Endodermal cell (in vitro differentiated cells): Measurements from ENCODE around the gene STX17. TPM values are rescaled to one million over a fixed set of nuclear protein-coding genes. Genes with fewer than 3 reads are reported as not detected.

ENCODE experiments used
- DNase-seq: peaks from one replicate; pipeline ENCODE4 v3.0.0-alpha.2; 2017
- H3K27ac ChIP-seq: 2 replicates; pipeline ENCODE4 v1.5.1; 2013; ENCODE audit warnings: mild to moderate bottlenecking, low read depth, low read length, moderate library complexity
- H3K27me3 ChIP-seq: 2 replicates; pipeline ENCODE4 v1.6.1; 2013; ENCODE audit warnings: mild to moderate bottlenecking, low read length, moderate library complexity; ENCODE audit not compliant: insufficient read depth, control insufficient read depth, poor library complexity, severe bottlenecking
- H3K36me3 ChIP-seq: 2 replicates; pipeline ENCODE4 v1.7.0; 2013; ENCODE audit warnings: mild to moderate bottlenecking, low read length, moderate library complexity; ENCODE audit not compliant: control insufficient read depth, insufficient read depth
- H3K4me1 ChIP-seq: one replicate; pipeline ENCODE4 v1.7.0; 2013; ENCODE audit warnings: low read length; ENCODE audit not compliant: control insufficient read depth, insufficient read depth
- H3K4me3 ChIP-seq: 2 replicates; pipeline ENCODE4 v1.5.1; 2013; ENCODE audit warnings: mild to moderate bottlenecking, low read length, moderate library complexity
- H3K9ac ChIP-seq: 2 replicates; pipeline ENCODE4 v1.6.1; 2013; ENCODE audit warnings: mild to moderate bottlenecking, low read length, moderate library complexity; ENCODE audit not compliant: poor library complexity, severe bottlenecking; ENCODE audit errors: extremely low read depth
- H3K9me3 ChIP-seq: 2 replicates; pipeline ENCODE4 v1.6.1; 2013; ENCODE audit warnings: mild to moderate bottlenecking, low read length, moderate library complexity; ENCODE audit not compliant: control insufficient read depth
- H3K27ac Mint-ChIP-seq: 2 replicates; pipeline ENCODE4 v1.8.0; 2020; ENCODE audit warnings: mixed read lengths
- H3K27me3 Mint-ChIP-seq: 2 replicates; pipeline ENCODE4 v1.8.0; 2021; ENCODE audit warnings: mild to moderate bottlenecking, mixed read lengths; ENCODE audit not compliant: insufficient read depth
- H3K36me3 Mint-ChIP-seq: 2 replicates; pipeline ENCODE4 v1.8.0; 2020; ENCODE audit warnings: low read depth, mixed read lengths
- H3K4me1 Mint-ChIP-seq: 2 replicates; pipeline ENCODE4 v1.8.0; 2020; ENCODE audit warnings: mixed read lengths
- H3K4me3 Mint-ChIP-seq: 2 replicates; pipeline ENCODE4 v1.8.0; 2020; ENCODE audit warnings: mild to moderate bottlenecking, moderate library complexity, mixed read lengths
- H3K9me3 Mint-ChIP-seq: 2 replicates; pipeline ENCODE4 v1.8.0; 2020; ENCODE audit warnings: mild to moderate bottlenecking, mixed read lengths
- WGBS, 2 experiments: methylation state at CpG; one replicate each; pipeline versions ENCODE4 v1.1.5 to v1.1.7; 2013; ENCODE audit warnings: missing lambda C conversion rate in 2 of 2, mixed read lengths in 1 of 2; ENCODE audit not compliant: insufficient coverage in 1 of 2, insufficient read length in 1 of 2; 5-methylcytosine and 5-hydroxymethylcytosine counted together
- total RNA-seq, 2 donors: library from RNA; stranded (reverse); fragmentation: NEBNext Ultra II Directional in 1 of 2; extraction: Animal tissue kit (Norgen Biotek cat#: 25700) in 1 of 2; gene quantifications; 2 replicates in 1 of 2; 3 replicates in 1 of 2; pipeline ENCODE4 v1.2.1, GENCODE V29; 2021
- TF ChIP-seq, protein P1 (sequence below): fragments of 200-600 bp; sonication (generic); conservative IDR thresholded peaks from 2 replicates; pipeline ENCODE4 v1.5.0; 2021; ENCODE audit warnings: antibody characterized with exemption, mild to moderate bottlenecking

STX17 gene
- total RNA-seq, 2 donors from 2014 or later = 31.6 to 47.4 TPM

DNA sequence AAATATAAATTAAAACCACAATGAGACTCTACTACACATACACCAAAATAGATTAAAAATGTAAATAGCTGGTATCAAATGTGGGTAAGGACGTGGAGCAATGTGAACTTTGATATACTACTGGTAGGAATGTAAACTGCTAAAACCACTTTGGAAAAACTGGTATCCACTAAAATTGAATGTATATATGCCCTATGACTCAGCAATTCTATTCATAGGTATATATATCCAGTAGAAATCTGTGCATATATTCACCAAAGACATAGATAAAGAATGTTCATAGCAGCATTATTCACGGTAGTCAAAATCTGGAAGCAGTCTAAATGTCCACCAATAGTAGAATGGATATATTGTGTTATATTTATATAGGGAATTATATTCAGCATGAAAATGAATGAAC lies 107.1 kb downstream of the STX17 start:
- H3K9ac ChIP-seq = no peak overlapping the region
- Mint-ChIP-seq H3K27ac (no peak overlapping the region), H3K4me1 (peaks cover 2% of the 10 kb centered on the region), H3K36me3 (peaks cover 2% of the 10 kb centered on the region), H3K9me3 (no peaks in the 10 kb centered on the region), H3K27me3 (no peaks in the 10 kb centered on the region), H3K4me3 (no peak overlapping the region)
- 95% methylated on average over 2 of the region's 2 CpGs; no CpG with 5 or more reads in 1 of the 2 experiments for WGBS, 2 experiments
- no peaks in the 10 kb centered on the region for H3K27me3 ChIP-seq
- no peak for DNase-seq
- peaks cover 8% of the 10 kb centered on the region for H3K9me3 ChIP-seq
- H3K36me3 ChIP-seq = peaks cover 14% of the 10 kb centered on the region
- H3K27ac ChIP-seq = no peak overlapping the region
- no peak overlapping the region for H3K4me3 ChIP-seq
- H3K4me1 ChIP-seq = no peaks in the 10 kb centered on the region
- TF ChIP-seq, protein P1, sequence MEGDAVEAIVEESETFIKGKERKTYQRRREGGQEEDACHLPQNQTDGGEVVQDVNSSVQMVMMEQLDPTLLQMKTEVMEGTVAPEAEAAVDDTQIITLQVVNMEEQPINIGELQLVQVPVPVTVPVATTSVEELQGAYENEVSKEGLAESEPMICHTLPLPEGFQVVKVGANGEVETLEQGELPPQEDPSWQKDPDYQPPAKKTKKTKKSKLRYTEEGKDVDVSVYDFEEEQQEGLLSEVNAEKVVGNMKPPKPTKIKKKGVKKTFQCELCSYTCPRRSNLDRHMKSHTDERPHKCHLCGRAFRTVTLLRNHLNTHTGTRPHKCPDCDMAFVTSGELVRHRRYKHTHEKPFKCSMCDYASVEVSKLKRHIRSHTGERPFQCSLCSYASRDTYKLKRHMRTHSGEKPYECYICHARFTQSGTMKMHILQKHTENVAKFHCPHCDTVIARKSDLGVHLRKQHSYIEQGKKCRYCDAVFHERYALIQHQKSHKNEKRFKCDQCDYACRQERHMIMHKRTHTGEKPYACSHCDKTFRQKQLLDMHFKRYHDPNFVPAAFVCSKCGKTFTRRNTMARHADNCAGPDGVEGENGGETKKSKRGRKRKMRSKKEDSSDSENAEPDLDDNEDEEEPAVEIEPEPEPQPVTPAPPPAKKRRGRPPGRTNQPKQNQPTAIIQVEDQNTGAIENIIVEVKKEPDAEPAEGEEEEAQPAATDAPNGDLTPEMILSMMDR = peak; percentile 27

DNA sequence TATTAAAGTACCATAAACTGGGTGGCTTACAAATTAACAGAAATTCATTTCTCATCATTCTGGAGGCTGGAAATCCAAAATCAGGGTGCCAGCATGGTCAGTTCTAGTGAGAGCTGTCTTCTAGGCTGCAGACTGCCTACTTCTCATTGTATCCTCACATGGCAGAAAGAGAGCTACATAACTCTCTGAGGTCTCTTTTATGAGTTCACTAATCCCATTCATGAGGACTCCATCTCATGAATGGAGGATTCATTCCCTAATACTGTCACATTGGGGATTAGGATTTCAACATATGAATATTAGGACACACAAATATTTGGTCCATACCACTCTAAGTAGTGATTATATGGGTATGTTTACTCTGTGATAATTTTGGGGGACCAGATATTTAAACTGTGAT lies 108.4 kb downstream of the STX17 start:
- peaks cover 12% of the 10 kb centered on the region for H3K36me3 Mint-ChIP-seq
- Histone ChIP-seq H3K27me3 (no peaks in the 10 kb centered on the region), H3K27ac (no peak overlapping the region), H3K36me3 (peaks cover 23% of the 10 kb centered on the region), H3K9me3 (peaks cover 8% of the 10 kb centered on the region), H3K4me1 (no peaks in the 10 kb centered on the region), H3K4me3 (no peak overlapping the region), H3K9ac (no peak overlapping the region)
- no peak overlapping the region for H3K27ac Mint-ChIP-seq
- TF ChIP-seq, protein P1 = no peak
- no peaks in the 10 kb centered on the region for H3K27me3 Mint-ChIP-seq
- DNase-seq = no peak
- no peak overlapping the region for H3K4me3 Mint-ChIP-seq
- peaks cover 2% of the 10 kb centered on the region for H3K4me1 Mint-ChIP-seq
- H3K9me3 Mint-ChIP-seq = no peaks in the 10 kb centered on the region

DNA sequence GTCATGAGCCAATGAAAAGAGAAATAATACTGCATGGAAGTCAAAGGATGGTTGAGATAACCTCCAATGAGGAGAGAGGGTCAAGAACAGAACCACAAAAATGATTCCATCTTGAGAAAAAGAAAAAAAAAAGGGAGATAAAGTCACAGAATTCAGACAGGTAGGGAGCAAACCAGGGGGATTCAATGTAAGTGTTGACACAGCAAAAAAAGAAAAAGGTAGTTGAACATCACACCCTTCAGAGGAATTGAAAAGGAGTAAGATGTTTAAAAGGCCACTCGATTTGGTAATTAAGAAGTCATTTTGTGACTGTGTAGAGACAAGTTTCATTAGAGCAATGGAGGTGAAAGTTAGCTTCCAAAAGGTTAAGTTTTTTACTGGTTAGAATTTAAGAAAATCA lies 113.1 kb downstream of the STX17 start:
- Histone ChIP-seq H3K4me3 (no peak overlapping the region), H3K27me3 (no peaks in the 10 kb centered on the region), H3K9ac (no peak overlapping the region), H3K36me3 (peaks cover 30% of the 10 kb centered on the region), H3K4me1 (no peaks in the 10 kb centered on the region), H3K27ac (no peak overlapping the region), H3K9me3 (peaks cover 14% of the 10 kb centered on the region)
- H3K9me3 Mint-ChIP-seq = no peaks in the 10 kb centered on the region
- WGBS, 2 experiments = 91 to 92% methylated on average over 1 of the region's 1 CpG
- no peak overlapping the region for H3K4me3 Mint-ChIP-seq
- no peak for DNase-seq
- H3K27me3 Mint-ChIP-seq = no peaks in the 10 kb centered on the region
- no peak overlapping the region for H3K27ac Mint-ChIP-seq
- TF ChIP-seq, protein P1 = no peak
- peaks cover 10% of the 10 kb centered on the region for H3K4me1 Mint-ChIP-seq
- H3K36me3 Mint-ChIP-seq = peaks cover 36% of the 10 kb centered on the region

Other genes starting within 250 kb of the STX17 start
- under 1 TPM; 0.37 to 0.75 TPM for gene NR4A3, start 84.8 kb upstream of the STX17 start, total RNA-seq
- 10 to 100 TPM; 22.4 to 23.4 TPM for gene ERP44, start 192.3 kb downstream of the STX17 start, total RNA-seq
- gene INVS, start 192.6 kb downstream of the STX17 start, total RNA-seq = 10 to 100 TPM; 22.8 to 26.6 TPM